Transverse colon (tissue), 4 donors: ENCODE results near the gene IGSF6. TPM values are rescaled to one million over a fixed set of nuclear protein-coding genes. Genes with fewer than 3 reads are reported as not detected.
"Not testable (repeated sequence)": the region's sequence is repeated elsewhere in the genome, so short reads cannot be mapped to it uniquely, and the experiment has no call there.

Experiments used
- DNase-seq: peaks from one replicate; pipeline ENCODE4 v3.0.0-alpha.2; 2019
- H3K27ac ChIP-seq, 4 donors: fragments of 200-600 bp; sonication (generic); 2 replicates each; pipeline ENCODE4 v1.5.1; 2016 to 2018; ENCODE audit warnings: inconsistent platforms in 4 of 4
- H3K27me3 ChIP-seq: fragments of 200-600 bp; sonication (generic); 2 replicates; pipeline ENCODE4 v1.5.1; 2017; ENCODE audit warnings: inconsistent platforms
- H3K36me3 ChIP-seq, 4 donors: fragments of 200-600 bp; sonication (generic); 2 replicates each; pipeline ENCODE4 v1.5.1; 2017 to 2019; ENCODE audit warnings: inconsistent platforms in 4 of 4
- H3K4me1 ChIP-seq, 4 donors: fragments of 200-600 bp; sonication (generic); 2 replicates each; pipeline ENCODE4 v1.5.1; 2017 to 2020; ENCODE audit warnings: inconsistent platforms in 4 of 4
- H3K4me3 ChIP-seq, 4 donors: fragments of 200-600 bp; sonication (generic); 1 replicate in 1 of 4; 2 replicates in 3 of 4; pipeline versions ENCODE4 v1.5.1 to v1.6.1; 2017 to 2019; ENCODE audit warnings: inconsistent platforms in 4 of 4
- H3K9me3 ChIP-seq, 2 donors: fragments of 200-600 bp; sonication (generic); 2 replicates each; pipeline ENCODE4 v1.5.1; 2017 to 2019; ENCODE audit warnings: inconsistent platforms in 2 of 2
- CTCF ChIP-seq, 5 experiments: fragments of 200-600 bp in 3 of 5; fragments of 450-650 bp in 2 of 5; sonication (generic) in 3 of 5; IDR thresholded peaks; 1 replicate in 2 of 5; 2 replicates in 3 of 5; pipeline ENCODE4 v1.5.1; 2016 to 2017; ENCODE audit warnings: antibody characterized with exemption in 5 of 5, inconsistent platforms in 3 of 5, mild to moderate bottlenecking in 2 of 5, moderate library complexity in 1 of 5
- EP300 ChIP-seq: sonication (generic); formaldehyde crosslinking; IDR thresholded peaks from one replicate; pipeline ENCODE4 v1.6.1; 2017; ENCODE audit warnings: antibody characterized with exemption, low read depth
- POLR2A ChIP-seq: fragments of 450-650 bp; IDR thresholded peaks from one replicate; pipeline ENCODE4 v1.6.1; 2016; ENCODE audit warnings: antibody characterized with exemption, mild to moderate bottlenecking, moderate library complexity
- POLR2AphosphoS5 ChIP-seq, 3 donors: sonication (generic); formaldehyde crosslinking; IDR thresholded peaks; one replicate each; pipeline ENCODE4 v1.6.1; 2016; ENCODE audit warnings: antibody characterized with exemption in 3 of 3
- WGBS, 2 donors: methylation state at CpG; one replicate each; pipeline ENCODE4 v1.1.5; 2018; ENCODE audit warnings: low coverage in 1 of 2; 5-methylcytosine and 5-hydroxymethylcytosine counted together
- in situ Hi-C, 4 donors: fragments of 200-750 bp; cut with MboI; loops; one replicate each; pipeline versions ENCODE4 v1.15.0 to v1.15.1; 2017; ENCODE audit warnings: low sequenced_read_pairs in 3 of 4, low pct_ligation_motif_present in 1 of 4, low pct_unique_long_range_greater_than_20kb in 1 of 4
- intact Hi-C: fragments of 100-400 bp; cut with DNase I; formaldehyde crosslinking; loops from one replicate; pipeline ENCODE4 v1.15.1; 2023; ENCODE audit warnings: low total_unique reads
- total RNA-seq, 4 donors: library from RNA; depleted of rRNA; stranded (reverse); fragments of >200 nt; gene quantifications; one replicate each; pipeline ENCODE4 v1.1.0, GENCODE V29; 2016

Gene IGSF6
- total RNA-seq, 4 donors from 2014 or later: 1.2 to 2.4 (median 2.2) TPM; not detected in 1

GRCh38 chr16:21611198-21611555 is 41.2 kb downstream of the IGSF6 start:
- in situ Hi-C loops (no loop called here), intact Hi-C loops (no loop called here)
- H3K4me3 ChIP-seq: no peak overlapping the region
- H3K36me3 ChIP-seq: no peaks in the 10 kb centered on the region
- WGBS, 2 donors: 54 to 60% methylated on average over 4 of the region's 4 CpGs
- H3K9me3 ChIP-seq: no peaks in the 10 kb centered on the region
- H3K27ac ChIP-seq: peak overlapping the region in 2 of 4 donors; percentile 35 to 53
- peaks cover 6 to 59% (median 23%) of the 10 kb centered on the region in 4 donors for H3K4me1 ChIP-seq
- no peak for DNase-seq
- no peaks in the 10 kb centered on the region for H3K27me3 ChIP-seq
- TF ChIP-seq CTCF (IDR thresholded peaks at IDR 0.05): no peak
- TF ChIP-seq POLR2A: no peak

DNA sequence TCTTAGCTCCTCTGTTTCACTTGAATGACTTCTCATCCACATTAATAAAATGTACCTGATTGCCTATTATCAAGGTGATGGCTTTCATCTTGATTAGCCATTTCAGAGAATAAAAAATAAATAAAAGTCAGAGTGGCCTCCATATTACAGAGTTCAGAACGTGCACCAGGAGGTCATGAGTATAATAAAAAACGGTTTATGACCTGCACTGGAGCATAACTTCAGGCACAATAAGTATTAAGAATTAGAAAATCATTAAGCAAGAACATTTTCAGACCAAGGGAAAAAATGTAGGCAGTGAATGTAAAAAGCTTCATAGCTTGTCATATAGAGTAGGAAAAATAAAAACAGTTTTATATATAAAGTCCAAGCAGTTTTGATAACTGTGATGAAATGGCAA is 41.6 kb downstream of the IGSF6 start:
- in situ Hi-C loops: no loop called here
- DNase-seq: no peak
- 31 to 42% methylated on average over 2 of the region's 2 CpGs for WGBS, 2 donors
- H3K4me3 ChIP-seq: no peak overlapping the region
- no peaks in the 10 kb centered on the region for H3K36me3 ChIP-seq
- no peak for TF ChIP-seq CTCF (IDR thresholded peaks at IDR 0.05)
- TF ChIP-seq POLR2A: no peak
- TF ChIP-seq POLR2AphosphoS5 (IDR thresholded peaks at IDR 0.05): no peak
- no peak for TF ChIP-seq EP300
- intact Hi-C loops: no loop called here
- peaks cover 6 to 61% (median 26%) of the 10 kb centered on the region in 4 donors for H3K4me1 ChIP-seq
- H3K9me3 ChIP-seq: no peaks in the 10 kb centered on the region
- H3K27me3 ChIP-seq: no peaks in the 10 kb centered on the region
- no peak overlapping the region for H3K27ac ChIP-seq

- H3K9me3 ChIP-seq: no peaks in the 10 kb centered on the region
- TF ChIP-seq CTCF (IDR thresholded peaks at IDR 0.05): no peak
- TF ChIP-seq EP300: no peak
- no peak for TF ChIP-seq POLR2A
- no peak for TF ChIP-seq POLR2AphosphoS5 (IDR thresholded peaks at IDR 0.05)
- no peak overlapping the region for H3K4me3 ChIP-seq
- DNase-seq: no peak
- in situ Hi-C loops: no loop called here
- H3K27me3 ChIP-seq: no peaks in the 10 kb centered on the region
- H3K36me3 ChIP-seq: no peaks in the 10 kb centered on the region
- H3K27ac ChIP-seq: no peak overlapping the region
- peaks cover 6 to 67% (median 28%) of the 10 kb centered on the region in 4 donors for H3K4me1 ChIP-seq
- intact Hi-C loops: no loop called here
- WGBS, 2 donors: 73 to 83% methylated on average over 3 of the region's 3 CpGs
Measured at GRCh38 chr16:21610006-21610544, 42.3 kb downstream of the IGSF6 start.

DNA sequence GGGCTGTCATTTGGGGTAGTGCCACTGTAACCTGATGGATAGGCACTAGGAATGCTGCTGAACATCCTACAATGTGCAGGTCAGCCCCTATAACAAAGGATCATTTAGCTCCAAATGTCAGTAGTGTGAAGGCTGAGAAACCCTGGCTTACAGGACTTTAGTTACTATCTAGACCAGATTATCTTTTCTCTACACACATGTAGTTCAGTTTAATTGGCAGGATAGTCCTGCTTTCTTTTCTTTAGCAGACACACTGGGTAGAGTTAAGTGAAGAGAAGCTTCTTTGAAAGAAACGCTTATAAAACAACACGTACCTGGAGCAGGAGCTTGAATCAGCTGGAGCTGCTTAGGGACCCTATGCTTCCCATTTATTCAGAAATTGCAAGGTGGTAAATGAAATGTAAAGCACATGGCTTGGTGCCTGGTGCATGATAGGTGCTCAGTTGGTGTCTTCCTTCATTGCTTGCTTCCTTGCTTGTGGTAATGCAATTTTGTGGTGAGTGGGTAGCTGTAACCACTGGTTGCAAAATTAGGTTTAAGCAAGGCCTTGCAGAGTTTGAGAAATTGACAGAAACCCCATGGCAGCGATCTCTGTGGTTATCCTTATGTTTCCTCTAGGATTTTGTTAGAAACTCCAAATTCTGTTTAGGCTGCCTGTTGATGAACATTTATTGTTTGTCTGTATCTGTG is 43.6 kb downstream of the IGSF6 start:
- intact Hi-C loops (no loop called here), in situ Hi-C loops (no loop called here)
- H3K4me3 ChIP-seq: no peak overlapping the region
- no peak for DNase-seq
- peaks cover 6 to 77% (median 28%) of the 10 kb centered on the region in 4 donors for H3K4me1 ChIP-seq
- no peak overlapping the region for H3K27ac ChIP-seq
- no peaks in the 10 kb centered on the region for H3K9me3 ChIP-seq
- WGBS, 2 donors: 40 to 83% methylated on average over 2 to 3 of the region's 3 CpGs
- no peaks in the 10 kb centered on the region for H3K36me3 ChIP-seq
- H3K27me3 ChIP-seq: no peaks in the 10 kb centered on the region
- TF ChIP-seq POLR2A: no peak
- TF ChIP-seq EP300: no peak
- no peak for TF ChIP-seq POLR2AphosphoS5 (IDR thresholded peaks at IDR 0.05)
- TF ChIP-seq CTCF (IDR thresholded peaks at IDR 0.05): no peak

GRCh38 chr16:21605848-21606247 is 46.6 kb downstream of the IGSF6 start:
- H3K27ac ChIP-seq: not testable (repeated sequence)

More at GRCh38 chr16:21605848-21606247, 46.6 kb downstream of the IGSF6 start:
- peaks cover 4 to 73% (median 26%) of the 10 kb centered on the region in 4 donors for H3K4me1 ChIP-seq
- H3K27me3 ChIP-seq, in situ Hi-C loops, H3K9me3 ChIP-seq, DNase-seq, H3K36me3 ChIP-seq, H3K4me3 ChIP-seq, intact Hi-C loops: not testable (repeated sequence)
- 73 to 80% methylated on average over 3 to 8 of the region's 8 CpGs for WGBS, 2 donors
